OCI-LY1 (cell line): ENCODE data around the gene IYD.

ENCODE experiments used
- H2AFZ ChIP-seq: fragments of 200-600 bp; sonication (generic), shearing (Covaris generic); 2 replicates; pipeline ENCODE4 v1.6.0; 2014; ENCODE audit warnings: antibody characterized with exemption, mild to moderate bottlenecking, low read length
- H3F3A ChIP-seq: fragments of 200-600 bp; sonication (generic), shearing (Covaris generic); 2 replicates; pipeline ENCODE4 v1.6.0; 2014; ENCODE audit warnings: mild to moderate bottlenecking, antibody characterized with exemption, low read length, moderate library complexity; ENCODE audit not compliant: insufficient read depth
- H3K27ac ChIP-seq: fragments of 200-600 bp; sonication (generic); 2 replicates; pipeline ENCODE4 v1.5.1; 2014; ENCODE audit warnings: low read length, mixed run types, mild to moderate bottlenecking, low read depth; ENCODE audit not compliant: poor library complexity, severe bottlenecking
- H3K27me3 ChIP-seq: fragments of 200-600 bp; sonication (generic); 2 replicates; pipeline ENCODE4 v1.6.0; 2014; ENCODE audit warnings: antibody characterized with exemption, mild to moderate bottlenecking, low read length, moderate library complexity; ENCODE audit not compliant: insufficient read depth
- H3K36me3 ChIP-seq: fragments of 200-600 bp; sonication (generic); 2 replicates; pipeline ENCODE4 v1.6.1; 2014; ENCODE audit warnings: mild to moderate bottlenecking, antibody characterized with exemption, low read length, moderate library complexity, mixed read lengths; ENCODE audit not compliant: insufficient read depth
- H3K4me1 ChIP-seq: fragments of 200-600 bp; sonication (generic); 2 replicates; pipeline ENCODE4 v1.5.1; 2014; ENCODE audit warnings: mild to moderate bottlenecking, low read length, moderate library complexity; ENCODE audit not compliant: insufficient read depth, severe bottlenecking
- H3K4me2 ChIP-seq: fragments of 200-600 bp; sonication (generic), shearing (Covaris generic); 2 replicates; pipeline ENCODE4 v1.6.1; 2014; ENCODE audit warnings: low read length
- H3K4me3 ChIP-seq: fragments of 200-600 bp; sonication (generic); 2 replicates; pipeline ENCODE4 v1.5.1; 2014; ENCODE audit warnings: low read length, low read depth, mild to moderate bottlenecking, mixed read lengths; ENCODE audit not compliant: poor library complexity, severe bottlenecking
- H3K79me2 ChIP-seq: fragments of 200-600 bp; shearing (Covaris generic); 2 replicates; pipeline ENCODE4 v1.6.1; 2016; ENCODE audit warnings: mixed run types, low read length, mixed read lengths; ENCODE audit not compliant: insufficient read depth
- H3K9ac ChIP-seq: fragments of 200-600 bp; sonication (generic), shearing (Covaris generic); 2 replicates; pipeline ENCODE4 v1.6.1; 2014; ENCODE audit warnings: mild to moderate bottlenecking, low read length, mixed read lengths
- H3K9me2 ChIP-seq: fragments of 200-600 bp; sonication (generic), shearing (Covaris generic); 2 replicates; pipeline ENCODE4 v1.6.1; 2014; ENCODE audit warnings: low read depth, mild to moderate bottlenecking, low read length, mixed read lengths
- H3K9me3 ChIP-seq: fragments of 200-600 bp; shearing (Covaris generic); 2 replicates; pipeline ENCODE4 v1.6.1; 2014; ENCODE audit warnings: low read length, mixed read lengths
- H4K20me1 ChIP-seq: fragments of 200-600 bp; sonication (generic), shearing (Covaris generic); 2 replicates; pipeline ENCODE4 v1.6.0; 2016; ENCODE audit warnings: mild to moderate bottlenecking, low read length; ENCODE audit not compliant: insufficient read depth
- CTCF ChIP-seq: fragments of 200-600 bp; sonication (generic), shearing (Covaris generic); IDR thresholded peaks from 2 replicates; pipeline ENCODE4 v1.5.1; 2017; ENCODE audit warnings: mild to moderate bottlenecking, antibody characterized with exemption, low read length, moderate library complexity, mixed read lengths
- EZH2 ChIP-seq: fragments of 200-600 bp; sonication (generic), shearing (Covaris generic); IDR thresholded peaks from 2 replicates; pipeline ENCODE4 v1.8.0; 2017; ENCODE audit warnings: borderline replicate concordance, mixed run types, mild to moderate bottlenecking, antibody characterized with exemption, low read length, moderate library complexity, mixed read lengths

Gene IYD

GRCh38 chr6:150369408-150369807 lies 596 bp downstream of the IYD start:
- H3K9me3 ChIP-seq = no peaks in the 10 kb centered on the region
- H4K20me1 ChIP-seq = no peaks in the 10 kb centered on the region
- no peaks in the 10 kb centered on the region for H3K79me2 ChIP-seq
- H3K4me1 ChIP-seq = no peaks in the 10 kb centered on the region
- H3F3A ChIP-seq = no peaks in the 10 kb centered on the region
- no peak overlapping the region for H3K27ac ChIP-seq
- H3K4me2 ChIP-seq = no peak overlapping the region
- peaks cover 3% of the 10 kb centered on the region; the same call in 1 of the 2 replicates for H3K27me3 ChIP-seq
- no peak overlapping the region for H3K9ac ChIP-seq
- no peak overlapping the region for H2AFZ ChIP-seq
- TF ChIP-seq CTCF = no peak
- no peak for TF ChIP-seq EZH2
- H3K4me3 ChIP-seq = no peak overlapping the region
- H3K9me2 ChIP-seq = no peaks in the 10 kb centered on the region
- H3K36me3 ChIP-seq = no peaks in the 10 kb centered on the region

- no peak overlapping the region for H3K27ac ChIP-seq
- H3K9me3 ChIP-seq = no peaks in the 10 kb centered on the region
- H3K4me1 ChIP-seq = no peaks in the 10 kb centered on the region
- no peaks in the 10 kb centered on the region for H3F3A ChIP-seq
- TF ChIP-seq CTCF = no peak
- TF ChIP-seq EZH2 = no peak
- peaks cover 3% of the 10 kb centered on the region; the same call in 1 of the 2 replicates for H3K27me3 ChIP-seq
- H3K79me2 ChIP-seq = no peaks in the 10 kb centered on the region
- no peaks in the 10 kb centered on the region for H3K36me3 ChIP-seq
- no peak overlapping the region for H3K9ac ChIP-seq
- no peaks in the 10 kb centered on the region for H3K9me2 ChIP-seq
- no peak overlapping the region for H2AFZ ChIP-seq
- no peaks in the 10 kb centered on the region for H4K20me1 ChIP-seq
- no peak overlapping the region for H3K4me2 ChIP-seq
- no peak overlapping the region for H3K4me3 ChIP-seq
Observed at GRCh38 chr6:150370112-150370511, 1.3 kb downstream of the IYD start.

GRCh38 chr6:150371356-150371755 lies 2.5 kb downstream of the IYD start:
- Histone ChIP-seq H4K20me1 (no peaks in the 10 kb centered on the region), H3K9me3 (no peaks in the 10 kb centered on the region), H3F3A (no peaks in the 10 kb centered on the region), H3K4me3 (no peak overlapping the region), H3K36me3 (no peaks in the 10 kb centered on the region), H3K9ac (no peak overlapping the region), H3K9me2 (no peaks in the 10 kb centered on the region), H3K79me2 (no peaks in the 10 kb centered on the region), H2AFZ (no peak overlapping the region), H3K27ac (no peak overlapping the region), H3K27me3 (peaks cover 3% of the 10 kb centered on the region; the same call in 1 of the 2 replicates), H3K4me1 (no peaks in the 10 kb centered on the region), H3K4me2 (no peak overlapping the region)
- no peak for TF ChIP-seq CTCF
- no peak for TF ChIP-seq EZH2
